ENCODE data around the gene CECR2.

Gene CECR2

DNA sequence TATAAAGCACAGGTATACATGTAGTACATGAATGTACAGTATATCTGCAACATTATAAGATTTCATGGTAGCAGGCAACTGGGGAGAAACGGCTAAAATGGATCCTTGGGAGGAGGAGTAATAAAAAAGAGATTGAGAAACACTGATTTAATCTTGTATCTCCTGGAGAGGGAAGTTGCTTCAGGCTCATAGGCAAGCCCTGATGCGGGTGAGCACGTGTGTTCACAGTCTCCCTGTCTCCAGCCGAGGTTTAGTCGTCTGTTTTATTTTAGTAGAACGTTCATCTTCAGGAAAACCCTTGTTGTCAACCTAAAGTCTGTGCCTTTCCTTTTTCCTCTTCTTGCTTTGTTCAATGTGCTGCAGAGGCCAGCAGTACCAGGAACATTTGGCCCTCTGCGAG lies 172.2 kb downstream of the CECR2 start:
- Histone ChIP-seq H3K27ac (replicated peaks) (no peak overlapping the region), H3K4me3 (replicated peaks; ENCODE audit: insufficient read depth, low read length) (no peak overlapping the region), H3K27me3 (ENCODE audit: insufficient read depth, poor library complexity, severe bottlenecking) (no peaks in the 10 kb centered on the region)
- TF ChIP-seq, protein P1, sequence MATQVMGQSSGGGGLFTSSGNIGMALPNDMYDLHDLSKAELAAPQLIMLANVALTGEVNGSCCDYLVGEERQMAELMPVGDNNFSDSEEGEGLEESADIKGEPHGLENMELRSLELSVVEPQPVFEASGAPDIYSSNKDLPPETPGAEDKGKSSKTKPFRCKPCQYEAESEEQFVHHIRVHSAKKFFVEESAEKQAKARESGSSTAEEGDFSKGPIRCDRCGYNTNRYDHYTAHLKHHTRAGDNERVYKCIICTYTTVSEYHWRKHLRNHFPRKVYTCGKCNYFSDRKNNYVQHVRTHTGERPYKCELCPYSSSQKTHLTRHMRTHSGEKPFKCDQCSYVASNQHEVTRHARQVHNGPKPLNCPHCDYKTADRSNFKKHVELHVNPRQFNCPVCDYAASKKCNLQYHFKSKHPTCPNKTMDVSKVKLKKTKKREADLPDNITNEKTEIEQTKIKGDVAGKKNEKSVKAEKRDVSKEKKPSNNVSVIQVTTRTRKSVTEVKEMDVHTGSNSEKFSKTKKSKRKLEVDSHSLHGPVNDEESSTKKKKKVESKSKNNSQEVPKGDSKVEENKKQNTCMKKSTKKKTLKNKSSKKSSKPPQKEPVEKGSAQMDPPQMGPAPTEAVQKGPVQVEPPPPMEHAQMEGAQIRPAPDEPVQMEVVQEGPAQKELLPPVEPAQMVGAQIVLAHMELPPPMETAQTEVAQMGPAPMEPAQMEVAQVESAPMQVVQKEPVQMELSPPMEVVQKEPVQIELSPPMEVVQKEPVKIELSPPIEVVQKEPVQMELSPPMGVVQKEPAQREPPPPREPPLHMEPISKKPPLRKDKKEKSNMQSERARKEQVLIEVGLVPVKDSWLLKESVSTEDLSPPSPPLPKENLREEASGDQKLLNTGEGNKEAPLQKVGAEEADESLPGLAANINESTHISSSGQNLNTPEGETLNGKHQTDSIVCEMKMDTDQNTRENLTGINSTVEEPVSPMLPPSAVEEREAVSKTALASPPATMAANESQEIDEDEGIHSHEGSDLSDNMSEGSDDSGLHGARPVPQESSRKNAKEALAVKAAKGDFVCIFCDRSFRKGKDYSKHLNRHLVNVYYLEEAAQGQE (IDR thresholded peaks at IDR 0.05; ENCODE audit: insufficient replicate concordance, low read depth) = no peak
- TF ChIP-seq, protein P2, sequence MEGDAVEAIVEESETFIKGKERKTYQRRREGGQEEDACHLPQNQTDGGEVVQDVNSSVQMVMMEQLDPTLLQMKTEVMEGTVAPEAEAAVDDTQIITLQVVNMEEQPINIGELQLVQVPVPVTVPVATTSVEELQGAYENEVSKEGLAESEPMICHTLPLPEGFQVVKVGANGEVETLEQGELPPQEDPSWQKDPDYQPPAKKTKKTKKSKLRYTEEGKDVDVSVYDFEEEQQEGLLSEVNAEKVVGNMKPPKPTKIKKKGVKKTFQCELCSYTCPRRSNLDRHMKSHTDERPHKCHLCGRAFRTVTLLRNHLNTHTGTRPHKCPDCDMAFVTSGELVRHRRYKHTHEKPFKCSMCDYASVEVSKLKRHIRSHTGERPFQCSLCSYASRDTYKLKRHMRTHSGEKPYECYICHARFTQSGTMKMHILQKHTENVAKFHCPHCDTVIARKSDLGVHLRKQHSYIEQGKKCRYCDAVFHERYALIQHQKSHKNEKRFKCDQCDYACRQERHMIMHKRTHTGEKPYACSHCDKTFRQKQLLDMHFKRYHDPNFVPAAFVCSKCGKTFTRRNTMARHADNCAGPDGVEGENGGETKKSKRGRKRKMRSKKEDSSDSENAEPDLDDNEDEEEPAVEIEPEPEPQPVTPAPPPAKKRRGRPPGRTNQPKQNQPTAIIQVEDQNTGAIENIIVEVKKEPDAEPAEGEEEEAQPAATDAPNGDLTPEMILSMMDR (IDR thresholded peaks at IDR 0.05; ENCODE audit: insufficient read depth, low read length) = no peak
- no peak for TF ChIP-seq GABPA (IDR thresholded peaks at IDR 0.05; ENCODE audit: low read depth)
- no peak for TF ChIP-seq POLR2AphosphoS5 (IDR thresholded peaks at IDR 0.05; ENCODE audit: low read depth)
- TF ChIP-seq SPI1 (IDR thresholded peaks at IDR 0.05; ENCODE audit: borderline replicate concordance, low read depth) = no peak
- DNase-seq (ENCODE audit: low read depth in 1 of 2, low spot score in 1 of 2) = no peak

DNA sequence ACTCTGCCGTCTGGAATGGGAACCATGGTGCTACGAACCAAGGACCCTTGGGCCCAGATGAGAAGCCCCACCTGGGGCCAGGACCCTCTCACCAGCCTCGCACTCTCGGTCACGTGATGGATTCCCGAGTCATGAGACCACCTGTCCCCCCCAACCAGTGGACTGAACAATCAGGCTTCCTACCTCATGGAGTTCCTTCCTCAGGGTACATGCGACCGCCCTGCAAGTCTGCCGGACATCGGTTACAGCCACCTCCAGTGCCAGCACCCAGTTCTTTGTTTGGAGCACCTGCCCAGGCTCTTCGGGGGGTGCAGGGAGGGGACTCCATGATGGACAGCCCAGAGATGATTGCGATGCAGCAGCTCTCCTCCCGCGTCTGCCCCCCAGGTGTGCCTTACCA lies 173.2 kb downstream of the CECR2 start:
- no peak overlapping the region for H3K27ac ChIP-seq (replicated peaks)
- no peaks in the 10 kb centered on the region for H3K27me3 ChIP-seq (ENCODE audit: insufficient read depth, poor library complexity, severe bottlenecking)
- TF ChIP-seq, protein P2 (IDR thresholded peaks at IDR 0.05; ENCODE audit: insufficient read depth, low read length) = no peak
- TF ChIP-seq GABPA (IDR thresholded peaks at IDR 0.05; ENCODE audit: low read depth) = no peak
- TF ChIP-seq, protein P1 (IDR thresholded peaks at IDR 0.05; ENCODE audit: insufficient replicate concordance, low read depth) = no peak
- no peak for TF ChIP-seq SPI1 (IDR thresholded peaks at IDR 0.05; ENCODE audit: borderline replicate concordance, low read depth)
- no peak for TF ChIP-seq POLR2AphosphoS5 (IDR thresholded peaks at IDR 0.05; ENCODE audit: low read depth)
- no peak overlapping the region for H3K4me3 ChIP-seq (replicated peaks; ENCODE audit: insufficient read depth, low read length)
- DNase-seq (ENCODE audit: low read depth in 1 of 2, low spot score in 1 of 2) = no peak

DNA sequence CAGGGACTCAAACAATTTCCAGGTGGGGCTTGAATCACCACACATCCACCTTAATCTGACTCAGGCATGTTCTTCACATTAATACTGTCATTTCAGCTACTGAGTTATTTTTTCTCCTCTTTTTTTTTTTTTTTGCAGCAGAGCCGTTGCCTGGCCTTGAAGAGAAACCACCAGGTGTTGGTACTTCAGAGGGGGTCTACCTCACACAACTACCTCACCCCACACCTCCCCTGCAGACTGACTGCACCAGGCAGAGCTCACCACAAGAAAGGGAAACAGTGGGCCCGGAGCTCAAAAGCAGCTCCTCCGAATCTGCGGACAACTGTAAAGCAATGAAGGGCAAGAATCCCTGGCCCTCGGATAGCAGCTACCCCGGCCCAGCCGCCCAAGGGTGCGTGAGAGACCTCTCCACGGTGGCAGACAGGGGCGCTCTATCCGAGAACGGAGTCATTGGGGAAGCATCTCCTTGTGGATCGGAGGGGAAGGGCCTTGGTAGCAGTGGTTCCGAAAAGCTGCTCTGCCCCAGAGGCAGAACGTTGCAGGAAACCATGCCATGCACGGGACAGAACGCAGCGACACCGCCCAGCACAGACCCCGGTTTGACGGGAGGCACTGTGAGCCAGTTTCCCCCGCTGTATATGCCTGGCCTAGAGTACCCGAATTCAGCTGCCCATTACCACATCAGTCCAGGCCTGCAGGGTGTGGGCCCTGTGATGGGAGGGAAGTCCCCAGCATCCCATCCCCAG lies 178.9 kb downstream of the CECR2 start:
- Histone ChIP-seq H3K4me3 (replicated peaks; ENCODE audit: insufficient read depth, low read length) (no peak overlapping the region), H3K27ac (replicated peaks) (no peak overlapping the region), H3K27me3 (ENCODE audit: insufficient read depth, poor library complexity, severe bottlenecking) (no peaks in the 10 kb centered on the region)
- TF ChIP-seq, protein P2 (IDR thresholded peaks at IDR 0.05; ENCODE audit: insufficient read depth, low read length) = no peak
- TF ChIP-seq POLR2AphosphoS5 (IDR thresholded peaks at IDR 0.05; ENCODE audit: low read depth) (no peak), SPI1 (IDR thresholded peaks at IDR 0.05; ENCODE audit: borderline replicate concordance, low read depth) (no peak), GABPA (IDR thresholded peaks at IDR 0.05; ENCODE audit: low read depth) (no peak)
- TF ChIP-seq, protein P1 (IDR thresholded peaks at IDR 0.05; ENCODE audit: insufficient replicate concordance, low read depth) = no peak
- no peak for DNase-seq (ENCODE audit: low read depth in 1 of 2, low spot score in 1 of 2)
